ENCODE data around the gene AAK1.
"Not testable (repeated sequence)": the region's sequence is repeated elsewhere in the genome, so short reads cannot be mapped to it uniquely, and the experiment has no call there.

AAK1 gene

DNA sequence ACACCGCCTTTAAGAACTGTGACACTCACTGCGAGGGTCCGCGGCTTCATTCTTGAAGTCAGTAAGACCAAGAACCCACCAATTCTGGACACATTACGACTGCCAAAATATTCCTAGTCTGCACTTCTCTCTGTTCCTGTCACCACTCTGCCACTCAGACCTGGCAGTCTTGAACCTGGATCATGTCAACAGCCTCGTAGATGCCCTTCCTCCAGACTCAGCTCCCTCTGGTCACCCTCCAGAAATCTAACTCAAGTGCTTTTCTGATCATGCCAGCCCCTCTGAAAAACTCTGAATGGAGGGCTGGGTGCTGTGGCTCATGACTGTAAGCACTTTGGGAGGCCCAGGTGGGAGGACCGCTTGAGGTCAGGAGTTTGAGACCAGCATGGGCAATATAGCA, 20.3 kb downstream of the AAK1 start:
- DNase-seq: no peak

DNA sequence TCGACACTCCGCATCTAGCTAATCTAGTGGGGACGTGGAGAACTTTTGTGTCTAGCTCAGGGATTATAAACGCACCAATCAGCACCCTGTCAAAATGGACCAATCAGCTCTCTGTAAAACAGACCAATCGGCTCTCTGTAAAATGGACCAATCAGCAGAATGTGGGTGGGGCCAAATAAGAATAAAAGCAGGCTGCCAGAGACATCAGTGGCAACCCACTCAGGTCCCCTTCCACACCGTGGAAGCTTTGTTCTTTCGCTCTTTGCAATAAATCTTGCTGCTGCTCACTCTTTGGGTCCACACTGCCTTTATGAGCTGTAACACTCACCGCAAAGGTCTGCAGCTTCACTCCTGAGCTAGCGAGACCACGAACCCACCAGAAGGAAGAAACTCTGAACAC, 20.7 kb downstream of the AAK1 start:
- DNase-seq: not testable (repeated sequence)

GRCh38 chr2:69622017-69622540, 21.5 kb downstream of the AAK1 start:
- DNase-seq: not testable (repeated sequence)

DNA sequence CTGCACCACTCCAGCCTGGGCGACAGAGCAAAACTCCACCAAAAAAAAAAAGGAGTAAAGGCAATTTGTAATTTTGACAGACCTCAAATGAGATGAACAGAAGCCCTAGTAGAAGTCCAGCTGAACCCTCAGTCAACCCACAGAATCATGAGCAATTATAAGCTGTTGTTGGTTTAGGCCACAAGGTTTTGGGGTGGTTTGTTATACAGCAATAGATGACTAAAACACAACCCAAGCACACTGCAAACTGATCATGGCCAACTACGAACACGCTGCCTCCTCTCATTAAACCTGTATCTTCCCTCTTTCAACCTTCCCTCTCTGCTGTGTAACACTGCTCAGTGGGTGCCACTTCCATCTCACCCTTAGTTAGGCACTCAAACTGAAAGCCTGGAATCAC, 22.1 kb downstream of the AAK1 start:
- DNase-seq: no peak

GRCh38 chr2:69620870-69621269, 22.7 kb downstream of the AAK1 start:
- DNase-seq: no peak

- no peak for DNase-seq
These were observed 23.8 kb downstream of the AAK1 start for GRCh38 chr2:69619725-69620124.

GRCh38 chr2:69618362-69618761, 25.2 kb downstream of the AAK1 start:
- DNase-seq: no peak

- no peak for DNase-seq
These were observed 25.8 kb downstream of the AAK1 start for GRCh38 chr2:69617744-69618143.

GRCh38 chr2:69616755-69617154, 26.8 kb downstream of the AAK1 start:
- no peak for DNase-seq

GRCh38 chr2:69615969-69616368, 27.6 kb downstream of the AAK1 start:
- DNase-seq: no peak

GRCh38 chr2:69615078-69615625, 28.4 kb downstream of the AAK1 start:
- no peak for DNase-seq

DNA sequence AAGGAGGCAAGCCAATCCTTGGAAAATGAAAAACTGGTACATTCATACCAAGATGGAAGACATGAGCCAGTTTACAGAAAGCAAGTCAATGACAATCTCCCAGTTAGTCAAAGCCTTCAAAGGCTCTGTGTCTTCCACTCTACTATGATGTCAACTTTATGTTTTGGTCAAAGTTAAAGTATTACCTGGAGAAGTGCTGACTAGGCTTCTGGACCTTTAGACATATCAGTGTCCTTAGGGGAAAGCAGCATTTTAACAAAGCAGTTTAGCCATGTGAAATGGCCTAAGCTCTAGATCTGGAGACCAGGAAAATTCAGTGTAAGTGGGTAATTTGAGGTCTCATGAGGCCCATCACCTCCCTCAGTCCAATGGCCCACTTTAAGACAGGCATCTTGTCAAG, 30.8 kb downstream of the AAK1 start:
- no peak for DNase-seq

GRCh38 chr2:69612200-69612599, 31.3 kb downstream of the AAK1 start:
- no peak for DNase-seq

DNA sequence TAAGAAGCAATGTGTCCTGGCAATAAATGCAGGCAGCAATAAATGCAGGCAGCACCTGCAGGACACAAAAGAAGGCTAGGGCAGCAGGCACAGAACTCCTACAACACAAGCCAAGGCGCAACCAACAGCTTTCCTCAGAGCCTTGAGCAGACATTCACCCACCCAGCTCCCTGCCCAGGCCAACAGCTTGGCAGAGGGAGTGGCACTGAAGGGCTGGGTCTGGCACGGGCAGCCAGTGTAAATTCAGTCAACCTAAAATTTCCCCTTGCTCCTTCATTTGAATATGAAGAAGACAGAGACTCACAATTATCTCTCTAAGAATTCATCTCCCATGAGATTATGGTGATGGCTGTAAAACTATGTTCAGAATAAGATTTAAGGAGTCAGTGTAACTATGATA, 35.4 kb downstream of the AAK1 start:
- no peak for DNase-seq

GRCh38 chr2:69606771-69607170, 36.8 kb downstream of the AAK1 start:
- not testable (repeated sequence) for DNase-seq

DNA sequence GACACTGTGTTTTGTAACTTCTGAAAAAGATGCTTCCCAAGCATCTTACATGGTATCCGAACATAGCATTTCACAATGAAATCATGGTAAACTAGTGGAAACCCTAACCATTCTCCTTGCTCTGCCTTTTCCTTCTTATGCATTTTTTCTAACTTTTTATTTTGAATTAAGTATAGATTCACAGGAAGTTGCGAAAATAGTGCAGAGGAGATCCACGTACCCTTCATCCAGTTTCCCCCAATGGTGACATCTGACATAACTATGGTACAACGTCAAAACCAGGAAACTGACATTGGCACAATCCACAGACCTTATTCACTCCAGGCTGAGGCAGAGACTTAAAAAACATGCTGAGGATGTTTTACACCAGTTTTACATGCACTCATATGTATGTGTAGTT, 38.3 kb downstream of the AAK1 start:
- no peak for DNase-seq

DNA sequence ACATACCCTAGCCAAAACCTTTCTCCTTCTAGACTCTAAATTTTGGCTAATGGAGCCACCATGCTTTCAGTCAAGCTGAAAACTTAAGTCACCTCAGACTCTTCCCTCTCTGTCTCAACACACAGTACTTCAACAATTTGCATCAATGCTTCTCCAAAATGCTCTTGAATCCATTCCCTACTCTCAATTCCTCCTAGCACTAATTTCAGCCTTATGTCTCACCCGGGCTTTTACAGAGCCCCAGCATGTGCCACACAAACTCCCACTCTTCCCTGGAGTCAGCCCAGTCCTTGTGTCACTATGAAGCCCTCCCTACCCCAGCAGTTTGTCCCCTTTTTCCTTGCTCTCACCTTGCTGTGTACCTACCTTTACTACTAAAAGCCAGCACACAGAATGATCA, 38.7 kb downstream of the AAK1 start:
- DNase-seq: no peak

GRCh38 chr2:69604026-69604678, 39.4 kb downstream of the AAK1 start:
- DNase-seq: no peak

GRCh38 chr2:69603146-69603743, 40.3 kb downstream of the AAK1 start:
- DNase-seq: no peak

GRCh38 chr2:69601179-69601612, 42.3 kb downstream of the AAK1 start:
- DNase-seq: no peak

DNA sequence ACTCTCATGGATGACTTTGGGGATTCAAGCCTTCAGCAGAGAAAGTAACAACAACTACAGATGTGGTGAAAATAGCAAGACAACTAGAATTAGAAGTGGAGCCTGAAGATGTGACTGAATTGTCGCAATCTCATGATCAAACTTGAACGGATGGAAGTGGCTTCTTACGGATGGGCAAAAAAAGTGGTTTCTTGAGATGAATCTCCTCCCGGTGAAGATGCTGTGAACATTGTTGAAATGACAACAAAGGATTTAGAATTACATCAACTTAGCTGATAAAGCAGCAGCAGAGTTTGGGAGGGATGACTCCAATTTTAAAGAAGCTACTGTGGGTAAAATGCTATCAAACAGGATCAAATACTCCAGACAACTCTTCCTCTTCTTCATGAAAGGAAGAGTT, 43.1 kb downstream of the AAK1 start:
- DNase-seq: no peak

GRCh38 chr2:69597843-69598610, 45.5 kb downstream of the AAK1 start:
- no peak for DNase-seq

GRCh38 chr2:69597105-69597504, 46.4 kb downstream of the AAK1 start:
- DNase-seq: no peak

DNA sequence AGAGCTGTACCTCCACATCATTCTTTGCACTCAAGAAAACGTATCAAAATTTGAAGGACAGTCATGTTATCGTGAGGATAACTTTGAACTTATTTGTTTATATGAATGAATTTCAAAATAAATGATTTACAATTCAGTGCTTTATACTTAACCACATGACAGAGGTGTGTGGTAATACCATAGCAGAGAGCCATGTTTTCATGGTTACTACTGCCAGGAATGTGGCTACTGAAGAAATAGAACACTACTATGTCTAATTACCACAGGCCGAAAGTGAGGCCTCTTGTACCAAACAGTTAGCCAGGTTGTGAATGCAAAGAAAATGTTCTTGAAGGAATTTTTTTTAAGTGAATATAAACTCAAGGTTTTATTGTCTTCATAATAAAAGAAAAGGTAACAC, 49.2 kb downstream of the AAK1 start:
- DNase-seq: no peak

Data from activated effector memory CD4-positive, alpha-beta T cell treated with Interleukin-2 at 50 U/mL for 16 hours (primary cell).